Ishikawa (cell line): Measurements from ENCODE around the gene KATNIP.

Experiments used
- CEBPB ChIP-seq: IDR thresholded peaks from 2 replicates; pipeline ENCODE4 v1.6.1; 2012
- CREB1 ChIP-seq: IDR thresholded peaks from 2 replicates; pipeline ENCODE4 v1.6.1; 2012; ENCODE audit warnings: low read depth
- EP300 ChIP-seq: IDR thresholded peaks from 2 replicates; pipeline ENCODE4 v1.6.1; 2012; ENCODE audit warnings: borderline replicate concordance
- RAD21 ChIP-seq: IDR thresholded peaks from 2 replicates; pipeline ENCODE4 v1.6.1; 2012; ENCODE audit warnings: low read depth
- REST ChIP-seq: IDR thresholded peaks from 2 replicates; pipeline ENCODE4 v1.6.1; 2012; ENCODE audit warnings: low read depth, mild to moderate bottlenecking
- USF1 ChIP-seq: IDR thresholded peaks from 2 replicates; pipeline ENCODE4 v1.6.1; 2012
- YY1 ChIP-seq: IDR thresholded peaks from 2 replicates; pipeline ENCODE4 v1.6.1; 2012; ENCODE audit warnings: low read depth
- ZBTB7A ChIP-seq: IDR thresholded peaks from 2 replicates; pipeline ENCODE4 v1.6.1; 2012; ENCODE audit warnings: low read depth

GRCh38 chr16:27538528-27538927, 11.4 kb upstream of the KATNIP start:
- no peak for TF ChIP-seq ZBTB7A
- no peak for TF ChIP-seq EP300
- TF ChIP-seq REST: no peak
- TF ChIP-seq USF1: no peak
- no peak for TF ChIP-seq RAD21
- no peak for TF ChIP-seq YY1
- TF ChIP-seq CREB1: no peak
- TF ChIP-seq CEBPB: no peak
